GM23338 (cell line): Measurements from ENCODE around the gene NELFE.
"Not testable (repeated sequence)": the region's sequence is repeated elsewhere in the genome, so short reads cannot be mapped to it uniquely, and the experiment has no call there.

Experiments used
- CREB1 ChIP-seq: fragments of 250-450 bp; sonication (Bioruptor Pico); IDR thresholded peaks from 2 replicates; pipeline ENCODE4 v1.5.0; 2020; ENCODE audit warnings: low read depth, mild to moderate bottlenecking, moderate library complexity
- EZH2 ChIP-seq: fragments of 200-600 bp; sonication (generic); IDR thresholded peaks from one replicate; pipeline ENCODE4 v1.8.0; 2017; ENCODE audit warnings: antibody characterized with exemption, mild to moderate bottlenecking, low read depth; ENCODE audit not compliant: unreplicated experiment
- EZH2phosphoT487 ChIP-seq: fragments of 200-600 bp; sonication (generic); IDR thresholded peaks from one replicate; pipeline ENCODE4 v1.8.1; 2018; ENCODE audit warnings: antibody characterized with exemption; ENCODE audit not compliant: unreplicated experiment
- JUNB ChIP-seq: IDR thresholded peaks from one replicate; pipeline ENCODE4 v1.6.1; 2016; ENCODE audit warnings: antibody characterized with exemption; ENCODE audit not compliant: unreplicated experiment
- NANOG ChIP-seq: IDR thresholded peaks from 2 replicates; pipeline ENCODE4 v1.6.1; 2016; ENCODE audit warnings: antibody characterized with exemption, borderline replicate concordance
- POLR2AphosphoS5 ChIP-seq: IDR thresholded peaks from 2 replicates; pipeline ENCODE4 v1.6.1; 2016; ENCODE audit warnings: antibody characterized with exemption, low read depth
- STAT1 ChIP-seq: IDR thresholded peaks from one replicate; pipeline ENCODE4 v1.6.1; 2016; ENCODE audit warnings: antibody characterized with exemption; ENCODE audit not compliant: unreplicated experiment
- ZNF114 ChIP-seq: fragments of 250-450 bp; sonication (Bioruptor Pico); IDR thresholded peaks from 2 replicates; pipeline ENCODE4 v1.5.0; 2020; ENCODE audit warnings: mild to moderate bottlenecking, moderate library complexity
- TF ChIP-seq, protein P1 (sequence below), 2 experiments: fragments of 200-600 bp in 1 of 2; sonication (generic) in 1 of 2; conservative IDR thresholded peaks; 2 replicates each; pipeline versions ENCODE4 v1.5.1 to v1.6.1; 2016 to 2017; ENCODE audit warnings: antibody characterized with exemption in 2 of 2, low read depth in 2 of 2, mild to moderate bottlenecking in 2 of 2, moderate library complexity in 1 of 2
- TF ChIP-seq, protein P2 (sequence below): IDR thresholded peaks from one replicate; pipeline ENCODE4 v1.6.1; 2018; ENCODE audit warnings: antibody characterized with exemption; ENCODE audit not compliant: unreplicated experiment
- TF ChIP-seq, protein P3 (sequence below): fragments of 250-450 bp; sonication (Bioruptor Pico); IDR thresholded peaks from 2 replicates; pipeline ENCODE4 v1.5.0; 2020; ENCODE audit warnings: mild to moderate bottlenecking, moderate library complexity
- TF ChIP-seq, protein P4 (sequence below): IDR thresholded peaks from 2 replicates; pipeline ENCODE4 v1.6.1; 2016; ENCODE audit warnings: antibody characterized with exemption

DNA sequence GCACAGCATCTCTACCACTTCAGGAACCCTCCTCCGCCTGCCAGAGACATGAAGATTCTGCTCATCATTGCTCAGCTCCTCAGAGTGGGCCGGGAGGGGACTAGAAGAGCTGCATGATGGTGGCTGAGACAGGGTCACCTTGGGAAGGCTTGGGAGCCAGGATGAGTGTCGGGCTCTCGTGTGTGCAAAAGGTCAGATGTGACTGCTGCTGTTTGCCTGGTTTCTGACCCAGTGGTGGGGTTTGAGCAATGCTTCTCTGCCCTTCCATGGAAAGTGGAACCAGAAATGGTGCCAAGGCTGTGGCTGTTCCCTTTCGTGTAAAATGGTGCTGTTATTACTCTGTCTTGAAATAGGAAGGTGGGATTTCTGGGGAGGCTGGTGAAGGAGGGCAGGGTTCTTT lies 22.2 kb upstream of the NELFE start:
- TF ChIP-seq, protein P1, sequence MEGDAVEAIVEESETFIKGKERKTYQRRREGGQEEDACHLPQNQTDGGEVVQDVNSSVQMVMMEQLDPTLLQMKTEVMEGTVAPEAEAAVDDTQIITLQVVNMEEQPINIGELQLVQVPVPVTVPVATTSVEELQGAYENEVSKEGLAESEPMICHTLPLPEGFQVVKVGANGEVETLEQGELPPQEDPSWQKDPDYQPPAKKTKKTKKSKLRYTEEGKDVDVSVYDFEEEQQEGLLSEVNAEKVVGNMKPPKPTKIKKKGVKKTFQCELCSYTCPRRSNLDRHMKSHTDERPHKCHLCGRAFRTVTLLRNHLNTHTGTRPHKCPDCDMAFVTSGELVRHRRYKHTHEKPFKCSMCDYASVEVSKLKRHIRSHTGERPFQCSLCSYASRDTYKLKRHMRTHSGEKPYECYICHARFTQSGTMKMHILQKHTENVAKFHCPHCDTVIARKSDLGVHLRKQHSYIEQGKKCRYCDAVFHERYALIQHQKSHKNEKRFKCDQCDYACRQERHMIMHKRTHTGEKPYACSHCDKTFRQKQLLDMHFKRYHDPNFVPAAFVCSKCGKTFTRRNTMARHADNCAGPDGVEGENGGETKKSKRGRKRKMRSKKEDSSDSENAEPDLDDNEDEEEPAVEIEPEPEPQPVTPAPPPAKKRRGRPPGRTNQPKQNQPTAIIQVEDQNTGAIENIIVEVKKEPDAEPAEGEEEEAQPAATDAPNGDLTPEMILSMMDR (conservative IDR thresholded peaks at IDR 0.05; ENCODE audit: low read depth in 2 of 2) = not testable (repeated sequence)
- TF ChIP-seq EZH2; JUNB; ZNF114 (CRISPR knock-in tag); EZH2phosphoT487; POLR2AphosphoS5; CREB1; NANOG; STAT1: not testable (repeated sequence)
- TF ChIP-seq, protein P2, sequence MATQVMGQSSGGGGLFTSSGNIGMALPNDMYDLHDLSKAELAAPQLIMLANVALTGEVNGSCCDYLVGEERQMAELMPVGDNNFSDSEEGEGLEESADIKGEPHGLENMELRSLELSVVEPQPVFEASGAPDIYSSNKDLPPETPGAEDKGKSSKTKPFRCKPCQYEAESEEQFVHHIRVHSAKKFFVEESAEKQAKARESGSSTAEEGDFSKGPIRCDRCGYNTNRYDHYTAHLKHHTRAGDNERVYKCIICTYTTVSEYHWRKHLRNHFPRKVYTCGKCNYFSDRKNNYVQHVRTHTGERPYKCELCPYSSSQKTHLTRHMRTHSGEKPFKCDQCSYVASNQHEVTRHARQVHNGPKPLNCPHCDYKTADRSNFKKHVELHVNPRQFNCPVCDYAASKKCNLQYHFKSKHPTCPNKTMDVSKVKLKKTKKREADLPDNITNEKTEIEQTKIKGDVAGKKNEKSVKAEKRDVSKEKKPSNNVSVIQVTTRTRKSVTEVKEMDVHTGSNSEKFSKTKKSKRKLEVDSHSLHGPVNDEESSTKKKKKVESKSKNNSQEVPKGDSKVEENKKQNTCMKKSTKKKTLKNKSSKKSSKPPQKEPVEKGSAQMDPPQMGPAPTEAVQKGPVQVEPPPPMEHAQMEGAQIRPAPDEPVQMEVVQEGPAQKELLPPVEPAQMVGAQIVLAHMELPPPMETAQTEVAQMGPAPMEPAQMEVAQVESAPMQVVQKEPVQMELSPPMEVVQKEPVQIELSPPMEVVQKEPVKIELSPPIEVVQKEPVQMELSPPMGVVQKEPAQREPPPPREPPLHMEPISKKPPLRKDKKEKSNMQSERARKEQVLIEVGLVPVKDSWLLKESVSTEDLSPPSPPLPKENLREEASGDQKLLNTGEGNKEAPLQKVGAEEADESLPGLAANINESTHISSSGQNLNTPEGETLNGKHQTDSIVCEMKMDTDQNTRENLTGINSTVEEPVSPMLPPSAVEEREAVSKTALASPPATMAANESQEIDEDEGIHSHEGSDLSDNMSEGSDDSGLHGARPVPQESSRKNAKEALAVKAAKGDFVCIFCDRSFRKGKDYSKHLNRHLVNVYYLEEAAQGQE = not testable (repeated sequence)
- TF ChIP-seq, protein P3, sequence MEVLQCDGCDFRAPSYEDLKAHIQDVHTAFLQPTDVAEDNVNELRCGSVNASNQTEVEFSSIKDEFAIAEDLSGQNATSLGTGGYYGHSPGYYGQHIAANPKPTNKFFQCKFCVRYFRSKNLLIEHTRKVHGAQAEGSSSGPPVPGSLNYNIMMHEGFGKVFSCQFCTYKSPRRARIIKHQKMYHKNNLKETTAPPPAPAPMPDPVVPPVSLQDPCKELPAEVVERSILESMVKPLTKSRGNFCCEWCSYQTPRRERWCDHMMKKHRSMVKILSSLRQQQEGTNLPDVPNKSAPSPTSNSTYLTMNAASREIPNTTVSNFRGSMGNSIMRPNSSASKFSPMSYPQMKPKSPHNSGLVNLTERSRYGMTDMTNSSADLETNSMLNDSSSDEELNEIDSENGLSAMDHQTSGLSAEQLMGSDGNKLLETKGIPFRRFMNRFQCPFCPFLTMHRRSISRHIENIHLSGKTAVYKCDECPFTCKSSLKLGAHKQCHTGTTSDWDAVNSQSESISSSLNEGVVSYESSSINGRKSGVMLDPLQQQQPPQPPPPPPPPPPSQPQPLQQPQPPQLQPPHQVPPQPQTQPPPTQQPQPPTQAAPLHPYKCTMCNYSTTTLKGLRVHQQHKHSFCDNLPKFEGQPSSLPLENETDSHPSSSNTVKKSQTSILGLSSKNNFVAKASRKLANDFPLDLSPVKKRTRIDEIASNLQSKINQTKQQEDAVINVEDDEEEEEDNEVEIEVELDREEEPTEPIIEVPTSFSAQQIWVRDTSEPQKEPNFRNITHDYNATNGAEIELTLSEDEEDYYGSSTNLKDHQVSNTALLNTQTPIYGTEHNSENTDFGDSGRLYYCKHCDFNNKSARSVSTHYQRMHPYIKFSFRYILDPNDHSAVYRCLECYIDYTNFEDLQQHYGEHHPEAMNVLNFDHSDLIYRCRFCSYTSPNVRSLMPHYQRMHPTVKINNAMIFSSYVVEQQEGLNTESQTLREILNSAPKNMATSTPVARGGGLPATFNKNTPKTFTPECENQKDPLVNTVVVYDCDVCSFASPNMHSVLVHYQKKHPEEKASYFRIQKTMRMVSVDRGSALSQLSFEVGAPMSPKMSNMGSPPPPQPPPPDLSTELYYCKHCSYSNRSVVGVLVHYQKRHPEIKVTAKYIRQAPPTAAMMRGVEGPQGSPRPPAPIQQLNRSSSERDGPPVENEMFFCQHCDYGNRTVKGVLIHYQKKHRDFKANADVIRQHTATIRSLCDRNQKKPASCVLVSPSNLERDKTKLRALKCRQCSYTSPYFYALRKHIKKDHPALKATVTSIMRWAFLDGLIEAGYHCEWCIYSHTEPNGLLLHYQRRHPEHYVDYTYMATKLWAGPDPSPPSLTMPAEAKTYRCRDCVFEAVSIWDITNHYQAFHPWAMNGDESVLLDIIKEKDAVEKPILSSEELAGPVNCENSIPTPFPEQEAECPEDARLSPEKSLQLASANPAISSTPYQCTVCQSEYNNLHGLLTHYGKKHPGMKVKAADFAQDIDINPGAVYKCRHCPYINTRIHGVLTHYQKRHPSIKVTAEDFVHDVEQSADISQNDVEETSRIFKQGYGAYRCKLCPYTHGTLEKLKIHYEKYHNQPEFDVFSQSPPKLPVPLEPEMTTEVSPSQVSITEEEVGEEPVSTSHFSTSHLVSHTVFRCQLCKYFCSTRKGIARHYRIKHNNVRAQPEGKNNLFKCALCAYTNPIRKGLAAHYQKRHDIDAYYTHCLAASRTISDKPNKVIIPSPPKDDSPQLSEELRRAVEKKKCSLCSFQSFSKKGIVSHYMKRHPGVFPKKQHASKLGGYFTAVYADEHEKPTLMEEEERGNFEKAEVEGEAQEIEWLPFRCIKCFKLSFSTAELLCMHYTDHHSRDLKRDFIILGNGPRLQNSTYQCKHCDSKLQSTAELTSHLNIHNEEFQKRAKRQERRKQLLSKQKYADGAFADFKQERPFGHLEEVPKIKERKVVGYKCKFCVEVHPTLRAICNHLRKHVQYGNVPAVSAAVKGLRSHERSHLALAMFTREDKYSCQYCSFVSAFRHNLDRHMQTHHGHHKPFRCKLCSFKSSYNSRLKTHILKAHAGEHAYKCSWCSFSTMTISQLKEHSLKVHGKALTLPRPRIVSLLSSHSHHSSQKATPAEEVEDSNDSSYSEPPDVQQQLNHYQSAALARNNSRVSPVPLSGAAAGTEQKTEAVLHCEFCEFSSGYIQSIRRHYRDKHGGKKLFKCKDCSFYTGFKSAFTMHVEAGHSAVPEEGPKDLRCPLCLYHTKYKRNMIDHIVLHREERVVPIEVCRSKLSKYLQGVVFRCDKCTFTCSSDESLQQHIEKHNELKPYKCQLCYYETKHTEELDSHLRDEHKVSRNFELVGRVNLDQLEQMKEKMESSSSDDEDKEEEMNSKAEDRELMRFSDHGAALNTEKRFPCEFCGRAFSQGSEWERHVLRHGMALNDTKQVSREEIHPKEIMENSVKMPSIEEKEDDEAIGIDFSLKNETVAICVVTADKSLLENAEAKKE (CRISPR knock-in tag) = not testable (repeated sequence)
- TF ChIP-seq, protein P4, sequence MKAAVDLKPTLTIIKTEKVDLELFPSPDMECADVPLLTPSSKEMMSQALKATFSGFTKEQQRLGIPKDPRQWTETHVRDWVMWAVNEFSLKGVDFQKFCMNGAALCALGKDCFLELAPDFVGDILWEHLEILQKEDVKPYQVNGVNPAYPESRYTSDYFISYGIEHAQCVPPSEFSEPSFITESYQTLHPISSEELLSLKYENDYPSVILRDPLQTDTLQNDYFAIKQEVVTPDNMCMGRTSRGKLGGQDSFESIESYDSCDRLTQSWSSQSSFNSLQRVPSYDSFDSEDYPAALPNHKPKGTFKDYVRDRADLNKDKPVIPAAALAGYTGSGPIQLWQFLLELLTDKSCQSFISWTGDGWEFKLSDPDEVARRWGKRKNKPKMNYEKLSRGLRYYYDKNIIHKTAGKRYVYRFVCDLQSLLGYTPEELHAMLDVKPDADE = not testable (repeated sequence)
